ENCODE results near the gene SARM1.

Gene SARM1

DNA sequence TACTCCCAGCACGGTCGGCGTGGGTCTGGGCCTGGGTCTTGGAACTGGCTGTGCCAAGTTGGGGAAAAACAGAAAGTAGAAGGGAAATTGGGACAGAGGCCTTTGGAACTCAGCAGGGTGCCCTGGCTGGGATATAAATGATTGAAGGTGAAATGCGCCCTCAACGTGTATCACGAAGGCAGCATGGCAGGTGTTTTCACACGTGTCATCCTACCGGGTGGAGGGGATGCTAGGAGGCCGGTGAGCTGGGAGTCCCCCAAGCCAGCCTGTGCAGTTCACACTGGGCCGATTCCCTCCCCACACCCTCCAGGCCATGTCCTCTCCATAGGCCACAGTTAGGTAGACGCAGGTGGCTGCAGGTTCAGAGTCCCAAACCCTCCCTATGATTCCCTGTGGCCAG is 30.0 kb upstream of the SARM1 start:
- no peak for DNase-seq (ENCODE audit: low read depth in 2 of 2)

DNA sequence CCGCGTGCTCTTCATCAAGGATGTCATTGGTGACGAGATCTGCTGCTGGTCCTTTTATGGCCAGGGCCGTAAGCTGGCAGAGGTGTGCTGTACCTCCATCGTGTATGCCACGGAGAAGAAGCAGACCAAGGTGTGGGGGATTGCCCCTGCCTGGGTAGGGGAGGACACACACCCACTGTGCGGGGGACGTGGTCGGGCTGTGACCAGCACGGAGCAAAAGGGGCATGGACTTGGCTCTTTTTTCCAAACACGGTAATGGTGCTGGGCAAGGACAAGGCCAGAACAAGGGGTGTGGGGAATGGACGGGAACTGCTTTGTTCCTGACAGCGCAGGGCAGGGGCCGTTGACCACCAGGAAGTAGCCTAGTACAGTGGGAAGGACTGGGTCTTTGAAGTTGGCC is 29.2 kb upstream of the SARM1 start:
- no peak for DNase-seq (ENCODE audit: low read depth in 2 of 2)

DNA sequence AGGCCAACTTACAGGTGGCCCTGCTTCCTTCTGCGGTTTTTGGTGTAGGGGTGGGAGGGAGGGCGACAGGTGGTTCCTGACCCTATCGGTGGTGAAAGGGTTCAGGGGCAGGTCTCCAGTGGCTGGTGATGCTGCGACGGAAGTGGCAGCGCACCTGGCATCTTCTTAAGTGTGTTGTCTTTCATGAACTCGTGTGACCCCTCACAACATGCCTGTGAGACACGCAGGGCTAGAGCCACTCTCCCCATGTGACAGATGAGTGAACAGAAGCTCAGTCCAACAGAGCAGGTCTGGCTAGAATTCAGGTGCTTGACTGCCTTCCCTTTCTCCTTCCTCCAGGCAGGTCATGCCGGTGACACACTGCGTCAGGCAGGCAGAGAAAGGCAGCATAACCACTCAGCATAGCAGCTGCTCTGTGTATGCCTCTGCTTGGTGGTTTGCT is 28.0 kb upstream of the SARM1 start:
- DNase-seq (ENCODE audit: low read depth in 2 of 2) = no peak

DNA sequence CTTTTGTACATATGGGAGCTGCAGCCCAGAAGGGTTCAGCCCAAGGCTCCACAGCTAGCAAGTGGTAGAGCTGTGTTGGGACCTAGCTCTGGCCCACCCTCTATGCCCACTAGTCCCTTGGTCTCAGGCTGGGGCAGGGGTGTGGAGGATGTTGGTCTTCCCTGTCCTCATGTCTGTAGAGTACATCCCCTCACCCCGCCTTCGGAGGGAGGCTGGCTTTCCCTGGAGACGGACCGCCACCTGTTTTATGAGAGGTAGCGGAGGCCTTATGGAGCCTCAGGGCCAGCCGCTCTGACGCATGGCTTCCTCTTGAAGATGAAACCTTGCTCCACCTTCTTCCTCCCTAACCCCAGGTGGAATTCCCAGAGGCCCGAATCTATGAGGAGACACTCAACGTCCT is 27.5 kb upstream of the SARM1 start:
- DNase-seq (ENCODE audit: low read depth in 2 of 2) = no peak

DNA sequence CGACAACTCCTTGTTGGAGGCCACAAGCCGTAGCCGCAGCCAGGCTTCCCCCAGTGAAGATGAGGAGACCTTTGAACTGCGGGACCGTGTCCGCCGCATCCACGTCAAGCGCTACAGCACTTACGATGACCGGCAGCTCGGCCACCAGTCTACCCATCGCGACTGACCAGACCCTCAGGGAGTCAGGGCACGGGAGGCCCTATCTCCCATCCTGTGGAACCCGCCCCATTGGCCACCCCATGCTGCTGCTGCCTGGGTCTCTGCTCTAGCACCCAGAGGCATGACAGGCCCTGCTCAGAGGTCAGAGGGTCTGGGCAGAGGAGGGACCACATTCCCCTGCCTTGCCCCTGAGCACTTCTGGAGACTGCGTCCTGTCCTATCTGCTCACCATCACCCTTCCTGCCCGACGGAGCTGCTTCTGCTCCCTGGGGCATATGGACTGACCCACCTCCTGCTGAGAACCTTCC is 27.0 kb upstream of the SARM1 start:
- DNase-seq (ENCODE audit: low read depth in 2 of 2) = no peak

DNA sequence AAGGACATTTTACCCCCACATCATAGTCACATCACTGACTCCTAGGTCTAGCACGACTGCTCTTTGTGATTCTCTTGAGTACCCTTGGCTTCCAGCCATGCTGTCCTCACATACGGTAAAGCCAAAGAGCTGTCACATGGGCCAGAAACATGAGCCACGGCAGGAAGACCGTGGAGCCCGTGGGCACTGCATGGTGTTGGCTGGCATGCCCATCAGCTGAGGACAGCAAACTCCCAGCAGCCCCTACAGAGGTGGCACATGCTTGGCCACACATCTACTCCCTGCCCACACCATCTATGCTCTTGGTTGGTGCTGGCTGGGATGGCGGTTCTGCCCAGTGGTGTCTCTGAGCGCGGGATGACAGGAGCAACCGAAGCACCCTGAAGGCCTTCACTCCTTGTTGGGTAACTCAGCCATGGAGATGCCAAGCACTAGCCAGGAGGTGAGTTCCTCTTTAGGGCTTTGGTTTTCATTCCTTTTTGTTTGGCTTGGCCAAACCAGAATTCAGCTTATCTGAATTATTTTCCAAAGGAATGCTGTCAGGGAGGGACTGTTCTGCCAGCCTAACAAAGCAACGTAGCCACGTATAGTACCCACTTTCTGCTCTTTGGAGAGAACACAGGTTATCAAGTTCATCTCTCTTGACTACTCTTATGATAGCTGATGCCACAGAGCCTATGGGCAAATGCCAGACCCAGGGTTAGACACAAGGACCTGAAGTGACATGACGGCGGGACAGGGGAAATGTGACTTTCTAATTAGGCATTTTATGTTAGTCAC is 25.9 kb upstream of the SARM1 start:
- no peak for DNase-seq (ENCODE audit: low read depth in 2 of 2)

DNA sequence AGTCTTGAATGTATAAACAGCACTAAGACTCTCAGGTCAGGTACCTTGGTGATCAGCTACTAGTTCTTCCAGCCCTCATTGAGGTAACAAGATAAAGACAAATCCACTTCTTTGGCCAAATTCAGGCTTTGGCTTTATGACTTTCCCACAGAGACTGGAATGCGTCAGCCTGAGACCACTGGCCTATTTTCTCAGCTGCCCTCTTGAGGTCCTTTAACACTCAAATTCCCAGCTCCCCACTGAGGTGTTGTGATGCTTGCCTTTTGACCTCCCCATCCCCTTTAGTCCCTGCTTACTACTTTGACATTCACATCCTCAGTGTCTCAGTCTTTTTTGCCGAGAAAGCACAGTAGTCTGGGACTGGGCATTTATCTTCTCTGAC is 25.3 kb upstream of the SARM1 start:
- DNase-seq (ENCODE audit: low read depth in 2 of 2) = no peak

DNA sequence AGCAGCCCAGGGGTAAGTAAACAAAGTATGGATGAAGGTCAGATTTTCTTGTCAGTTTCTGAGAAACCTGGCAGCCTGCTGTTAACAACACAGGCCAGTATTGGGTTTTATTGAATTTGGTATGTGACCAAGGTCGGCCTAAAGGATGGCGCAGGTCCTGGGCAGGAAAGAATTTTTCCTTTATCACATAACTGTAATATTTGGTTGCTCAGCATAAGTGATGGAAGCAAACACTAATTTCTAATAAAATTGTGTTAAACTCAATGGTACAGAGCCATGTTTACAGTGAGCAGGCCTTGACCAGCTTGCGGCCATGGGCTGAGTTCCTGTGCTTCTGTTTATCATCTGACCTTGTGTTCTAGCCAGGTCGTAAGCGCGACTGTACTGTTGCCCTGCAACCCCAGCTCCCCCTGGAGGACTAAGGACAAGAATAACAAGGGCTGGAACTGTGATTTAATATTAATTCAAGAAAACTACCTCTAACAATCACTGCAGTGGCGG is 24.7 kb upstream of the SARM1 start:
- DNase-seq (ENCODE audit: low read depth in 2 of 2) = no peak

DNA sequence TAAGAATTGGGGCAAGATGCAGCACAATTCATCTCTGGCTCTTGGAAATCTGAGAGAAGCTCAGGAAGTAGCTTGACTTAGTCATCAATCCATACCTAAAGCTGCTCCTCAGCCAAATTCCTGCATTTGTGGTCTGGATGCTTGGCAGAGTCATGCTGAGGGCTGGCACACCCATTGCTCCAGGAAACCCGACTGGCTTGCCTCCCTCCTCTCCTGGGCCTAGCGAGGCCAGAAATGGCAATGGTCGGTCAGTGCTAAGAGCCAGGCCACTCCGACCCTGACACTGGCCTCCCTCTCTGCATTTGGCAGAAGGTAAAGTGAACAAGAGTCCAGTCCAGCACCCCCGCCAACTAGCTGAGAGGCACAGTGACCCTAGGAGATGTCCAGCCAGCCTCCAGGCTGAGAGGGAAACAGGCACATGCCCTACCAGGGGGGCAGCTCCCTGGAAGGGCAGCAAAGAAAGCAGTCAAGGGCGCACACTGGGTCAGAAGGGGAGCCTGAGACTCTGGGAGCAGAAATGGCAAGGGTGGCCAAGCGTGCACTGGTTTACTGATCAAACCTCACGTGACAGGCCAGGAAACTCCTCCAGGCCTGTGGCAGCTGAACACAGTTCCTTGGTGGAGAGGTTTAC is 24.1 kb upstream of the SARM1 start:
- no peak for DNase-seq (ENCODE audit: low read depth in 2 of 2)

DNA sequence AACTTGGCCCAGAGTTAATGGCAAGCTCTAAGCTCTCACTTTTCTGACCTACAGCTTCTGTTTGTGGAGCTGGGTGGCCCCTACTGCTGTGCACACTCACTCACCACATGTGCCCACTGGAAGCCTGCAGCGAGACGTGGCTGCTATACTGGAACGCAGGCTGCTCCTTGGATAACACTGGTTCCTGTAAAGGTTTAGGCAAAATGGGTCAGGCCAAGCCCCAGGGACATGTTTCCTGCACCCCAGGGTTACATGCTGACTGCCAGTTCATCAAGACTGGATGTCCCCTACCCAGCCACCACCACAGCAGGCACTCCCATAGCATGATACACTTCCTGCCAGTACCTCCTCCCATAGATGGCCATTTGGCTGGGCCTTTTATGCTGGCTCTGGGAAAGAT is 22.5 kb upstream of the SARM1 start:
- no peak for DNase-seq (ENCODE audit: low read depth in 2 of 2)

DNA sequence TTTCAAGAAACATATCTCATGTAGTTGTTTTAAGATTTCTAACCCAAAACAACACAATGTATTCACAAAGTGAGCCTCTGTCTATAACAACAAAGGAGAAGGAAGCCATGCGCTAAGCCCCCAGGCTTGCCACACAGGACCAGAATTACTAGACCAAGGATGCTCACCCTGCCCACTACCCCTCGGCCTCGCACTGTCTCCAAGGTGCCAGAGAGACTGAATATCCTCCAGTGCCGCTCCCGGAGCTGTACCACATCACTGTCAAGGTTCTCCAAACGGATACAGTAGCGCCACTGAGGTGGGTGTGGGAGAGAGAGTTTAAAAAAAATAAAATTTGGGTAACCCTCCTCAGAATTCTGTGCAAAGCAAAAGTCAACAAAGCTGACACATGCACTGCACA is 21.2 kb upstream of the SARM1 start:
- no peak for DNase-seq (ENCODE audit: low read depth in 2 of 2)

DNA sequence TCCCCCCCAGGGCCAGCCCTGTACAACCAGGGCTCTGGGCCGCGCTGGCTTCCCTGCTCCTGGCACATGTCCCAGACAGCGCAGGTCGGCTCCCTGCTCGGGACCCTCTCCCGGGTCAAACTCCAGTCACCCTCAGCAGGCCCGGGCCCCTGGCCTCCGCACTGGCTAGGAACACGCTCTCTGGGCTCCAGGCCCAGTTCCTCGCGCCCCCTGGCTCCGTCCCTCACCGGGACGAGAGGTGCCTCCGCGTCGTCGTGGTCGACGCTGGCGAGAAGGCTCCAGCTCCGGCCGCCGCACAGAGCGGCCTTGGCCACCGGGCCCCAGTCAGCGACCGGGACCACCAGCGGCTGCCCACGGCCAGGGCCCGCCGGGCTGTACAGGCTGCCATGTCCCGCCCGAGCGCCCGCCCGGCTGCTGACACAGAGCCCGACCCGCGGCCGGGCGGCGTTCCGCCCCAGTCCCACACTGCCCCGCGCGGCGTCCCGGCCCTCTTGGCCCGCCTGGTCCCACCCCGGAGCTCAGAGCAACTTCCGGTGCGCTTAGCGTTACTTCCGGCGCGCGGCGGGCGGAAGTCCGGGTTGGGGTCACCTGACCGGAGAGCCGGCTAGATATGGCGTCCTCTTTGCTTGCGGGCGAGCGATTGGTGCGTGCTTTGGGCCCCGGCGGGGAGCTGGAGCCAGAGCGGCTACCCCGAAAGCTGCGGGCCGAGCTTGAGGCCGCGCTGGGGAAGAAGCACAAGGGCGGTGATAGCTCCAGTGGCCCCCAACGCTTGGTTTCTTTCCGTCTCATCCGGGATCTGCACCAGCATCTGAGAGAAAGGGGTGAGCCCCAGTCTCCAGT is 14.2 kb upstream of the SARM1 start, which contains the start of gene POLDIP2:
POLDIP2 (minus strand) TSS at position 467 of the 840 bp plus-strand sequence; CDS start at position 388, 79 bp downstream.
- DNase-seq (ENCODE audit: low read depth in 2 of 2) = peak; percentile 89 to 95

DNA sequence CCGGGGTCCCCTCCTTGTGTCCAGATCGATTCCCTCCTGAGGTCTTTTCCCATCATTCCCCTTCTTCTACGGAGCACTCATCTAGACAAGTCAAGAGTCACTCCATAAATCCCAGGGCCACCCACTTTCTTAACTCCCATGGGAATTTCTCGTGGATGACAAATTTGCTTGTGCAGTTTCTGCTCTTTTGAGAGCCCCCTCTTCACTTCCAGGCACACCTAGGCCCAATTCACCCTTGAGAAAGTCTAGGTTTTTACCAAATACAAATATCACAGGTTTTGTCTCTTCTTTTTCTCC is 13.6 kb upstream of the SARM1 start:
- DNase-seq (ENCODE audit: low read depth in 2 of 2) = no peak

DNA sequence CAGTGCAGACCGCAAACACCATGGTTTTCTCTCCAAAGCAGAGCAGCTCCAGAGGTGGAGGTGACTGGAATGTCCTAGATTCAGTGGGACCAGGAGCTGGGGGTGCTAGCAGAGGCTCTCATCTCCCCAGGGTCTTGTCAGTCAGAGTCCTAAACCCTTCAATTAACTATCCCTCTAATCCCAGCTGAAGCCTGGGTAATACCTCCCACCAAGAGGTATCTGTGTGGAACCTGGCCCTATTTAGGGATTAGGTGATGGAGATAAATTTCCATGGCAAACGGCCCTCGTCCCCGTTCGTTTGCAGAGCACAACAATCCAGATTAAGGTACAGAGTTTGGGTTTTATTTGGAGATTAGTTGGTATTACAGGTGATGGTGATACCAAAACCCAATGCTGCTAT is 8.3 kb upstream of the SARM1 start:
- no peak for DNase-seq (ENCODE audit: low read depth in 2 of 2)

DNA sequence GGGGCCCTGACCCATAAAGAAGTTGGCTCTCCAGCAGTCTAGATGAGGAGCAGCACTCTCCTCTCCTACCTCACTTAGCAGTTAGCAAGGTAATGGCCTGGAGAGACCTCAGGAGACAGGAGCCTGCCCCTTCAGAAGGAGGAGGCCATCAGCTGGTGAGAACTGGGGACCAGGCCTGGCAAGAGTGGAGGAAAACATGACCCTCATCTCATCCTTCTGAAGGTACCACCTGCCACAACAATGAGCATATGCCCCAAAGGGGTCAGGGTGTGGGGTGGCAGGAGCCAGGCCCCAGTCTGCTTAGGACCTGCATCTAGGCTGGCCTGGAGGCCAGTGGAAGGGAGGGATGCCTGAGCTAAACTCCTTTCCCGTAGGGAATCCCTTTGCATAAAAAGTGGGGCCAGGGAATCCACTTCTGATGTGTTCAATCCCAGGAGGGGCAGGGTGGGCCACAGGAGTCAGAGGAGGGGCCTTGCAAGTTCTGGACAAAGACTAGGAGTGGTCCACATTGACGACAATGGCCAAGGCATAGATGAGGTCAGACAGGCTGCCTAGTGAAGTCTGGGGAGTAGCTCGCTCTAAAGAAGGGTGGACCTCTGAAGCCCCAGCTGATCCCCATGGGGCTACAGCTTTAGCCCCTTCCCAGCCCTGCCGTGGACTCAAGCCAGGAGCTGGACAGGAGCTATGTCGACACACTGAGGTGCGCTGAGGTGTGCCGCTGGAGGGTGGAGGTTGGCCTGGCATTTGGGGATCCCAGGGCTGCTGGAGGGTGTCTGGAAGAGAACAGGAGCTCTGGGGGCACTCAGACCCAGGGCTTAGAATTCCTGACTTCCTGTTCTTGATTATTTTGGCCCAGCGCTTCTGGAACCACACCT is 7.5 kb upstream of the SARM1 start:
- DNase-seq (ENCODE audit: low read depth in 2 of 2) = no peak

DNA sequence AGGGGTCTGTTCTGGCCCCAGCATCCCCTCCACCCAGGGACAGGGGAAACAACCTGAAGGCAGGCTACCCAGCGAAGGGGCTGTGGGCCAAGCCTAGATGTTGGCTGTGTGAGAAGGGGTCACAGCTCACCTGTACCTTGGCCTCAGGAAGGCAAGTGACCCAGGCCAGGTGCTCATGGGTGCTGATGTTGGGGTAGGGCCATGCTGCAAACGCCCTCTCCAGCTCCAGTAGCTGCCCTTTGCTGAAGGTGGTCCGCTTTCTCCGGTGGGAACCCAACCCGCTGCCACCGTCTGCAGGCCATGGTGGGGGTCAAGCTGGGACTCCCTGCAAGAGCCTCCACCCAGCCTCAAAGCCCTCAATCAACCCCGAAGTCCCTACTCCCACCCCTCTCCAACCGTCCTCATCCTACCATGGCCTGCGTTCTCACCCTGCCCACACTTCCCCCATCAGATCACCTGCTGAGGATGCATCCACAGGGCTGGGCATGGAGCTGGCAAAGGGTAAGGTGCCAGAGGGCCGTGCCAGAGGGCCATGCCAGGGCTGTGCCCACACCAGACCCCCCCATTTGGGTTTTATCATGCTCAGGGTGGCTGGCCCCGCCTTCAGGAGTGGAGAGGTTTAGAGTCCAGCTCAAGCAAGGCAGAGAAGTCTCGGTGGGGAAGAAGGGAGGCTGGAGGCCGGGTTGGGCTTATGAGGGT is 6.7 kb upstream of the SARM1 start, which contains the start of gene SEBOX:
SEBOX (minus strand) TSS at position 535 of the 699 bp plus-strand sequence; CDS start at position 487, 48 bp downstream.
- no peak for DNase-seq (ENCODE audit: low read depth in 2 of 2)

DNA sequence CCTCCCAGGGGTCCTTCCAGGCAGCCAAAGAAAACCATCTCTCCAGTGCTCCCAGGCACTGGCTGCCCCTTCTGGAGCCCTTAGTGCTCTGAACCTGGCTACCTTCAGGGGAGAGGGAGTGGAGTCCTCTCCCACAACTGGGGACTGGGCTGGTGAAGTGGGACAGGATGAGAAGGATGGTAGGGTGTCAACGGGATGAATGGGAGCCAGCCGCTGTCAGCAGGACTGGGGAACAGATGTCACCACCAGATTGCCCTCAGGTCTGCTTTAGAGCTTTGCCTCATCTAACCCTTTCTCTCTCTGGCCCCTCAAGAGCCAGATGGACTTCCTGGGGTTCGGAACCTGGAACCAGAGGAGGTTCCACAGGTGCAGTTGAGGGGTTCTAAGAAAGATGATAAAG is 6.0 kb upstream of the SARM1 start:
- DNase-seq (ENCODE audit: low read depth in 2 of 2) = no peak

DNA sequence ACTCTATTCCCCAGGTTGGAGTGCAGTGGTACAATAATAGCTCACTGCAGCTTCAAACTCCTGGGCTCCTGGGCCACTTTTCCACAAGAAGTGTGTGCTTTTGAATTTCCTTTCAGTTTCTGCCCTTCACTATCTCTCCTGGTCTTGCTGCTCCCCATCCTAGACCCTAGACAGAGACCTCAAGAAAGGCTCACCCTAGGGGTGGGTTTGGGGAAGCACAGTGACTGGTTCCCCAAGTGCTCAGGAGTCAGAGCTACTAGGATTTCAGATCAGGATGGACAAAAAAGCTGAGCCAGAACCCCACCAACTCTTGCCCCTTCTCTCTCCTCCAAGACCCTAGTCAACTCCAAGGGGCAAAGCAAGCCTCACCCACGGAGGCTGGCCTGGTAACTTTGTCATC is 4.9 kb upstream of the SARM1 start:
- no peak for DNase-seq (ENCODE audit: low read depth in 2 of 2)

DNA sequence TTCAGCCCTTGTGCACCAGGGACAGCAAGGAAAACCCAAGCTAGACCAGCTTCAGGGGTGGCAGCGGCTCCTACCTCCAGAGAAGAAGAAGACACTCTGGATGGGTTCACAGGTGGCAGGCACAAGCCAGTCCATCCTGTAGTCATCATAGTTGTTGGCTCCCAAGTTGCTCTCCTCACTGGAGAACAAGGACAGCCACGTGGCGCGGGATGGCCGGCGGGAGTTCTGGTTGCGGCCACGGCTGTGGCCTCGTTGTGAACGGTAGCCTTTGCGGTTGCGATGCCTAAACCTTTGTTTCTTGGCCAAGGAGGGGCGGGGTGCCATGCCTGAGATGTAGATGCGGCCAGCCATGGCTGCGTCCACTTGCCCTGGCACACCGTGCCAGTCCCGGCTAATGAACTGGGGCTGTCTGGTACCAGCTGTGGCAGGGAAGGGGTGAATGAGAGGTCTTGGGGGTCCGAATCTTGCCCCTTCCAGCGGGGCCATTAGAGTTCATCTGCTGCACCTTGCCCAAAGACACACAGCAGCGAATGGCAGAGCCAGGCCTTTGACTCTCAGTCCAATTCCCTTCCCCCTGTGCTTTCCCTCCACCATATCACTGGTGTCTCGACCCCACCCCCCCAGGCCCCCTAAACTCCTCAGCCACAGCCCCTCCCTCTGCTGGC is 3.7 kb upstream of the SARM1 start:
- no peak for DNase-seq (ENCODE audit: low read depth in 2 of 2)

DNA sequence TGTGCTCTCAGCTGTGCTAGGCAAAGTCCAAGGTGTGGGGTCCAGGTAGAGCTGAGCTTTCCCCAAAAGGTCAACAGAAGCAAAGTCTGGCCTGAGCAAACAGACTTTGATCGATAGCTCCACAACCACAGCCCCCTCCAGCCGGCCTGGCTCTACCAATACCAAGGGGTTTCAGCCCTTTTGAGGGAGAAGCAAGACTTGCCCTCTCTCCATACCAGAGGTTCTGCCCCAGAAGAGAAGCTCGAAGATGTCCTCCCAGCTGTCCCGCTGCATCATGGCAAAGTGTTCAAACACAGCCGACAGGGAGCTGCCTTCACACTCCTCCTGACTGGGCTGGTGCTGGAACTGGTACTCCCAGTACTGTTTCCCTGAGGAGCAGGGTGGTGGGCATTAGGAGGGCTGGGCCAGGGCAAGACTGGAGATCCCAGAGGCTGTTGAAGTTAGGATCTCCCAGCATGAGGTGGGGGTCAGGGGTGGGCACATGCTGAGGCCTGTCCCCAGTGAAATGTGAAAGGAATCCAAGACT is 3.1 kb upstream of the SARM1 start:
- DNase-seq (ENCODE audit: low read depth in 2 of 2) = no peak

Data from stimulated activated CD8-positive, alpha-beta memory T cell treated with anti-CD3 and anti-CD28 coated beads, Interleukin-7, amount 100 ng/mL, for 4 hours (primary cell).